ENCODE measurements around the gene CCDC127.

Gene CCDC127

DNA sequence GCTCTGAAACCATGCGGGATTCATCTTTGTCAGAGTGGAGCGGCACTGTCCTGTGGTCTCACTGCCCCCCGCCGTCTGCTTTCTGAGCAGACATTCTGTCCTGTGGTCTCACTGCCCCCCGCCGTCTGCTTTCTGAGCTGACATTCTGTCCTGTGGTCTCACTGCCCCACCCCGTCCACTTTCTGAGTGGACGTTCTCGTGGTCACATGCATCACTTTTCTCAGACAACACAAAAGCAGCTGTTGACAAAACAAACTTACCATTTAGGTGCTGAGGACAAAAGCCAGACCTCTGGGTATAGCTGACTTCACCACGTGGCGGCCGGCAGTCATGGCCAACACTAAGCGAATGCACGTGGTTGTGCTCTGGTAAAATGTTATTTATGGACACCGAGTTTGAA lies 23.9 kb downstream of the CCDC127 start:
- H3K4me1 ChIP-seq (ENCODE audit: control insufficient read depth, low read length) = peaks cover 73% of the 10 kb centered on the region
- H3K27me3 ChIP-seq (ENCODE audit: control insufficient read depth, low read length) = no peaks in the 10 kb centered on the region
- H3K4me3 ChIP-seq (ENCODE audit: low read length) = no peak overlapping the region
- H4K20me1 ChIP-seq (ENCODE audit: control insufficient read depth, insufficient read depth, low read depth, low read length) = no peaks in the 10 kb centered on the region
- no peaks in the 10 kb centered on the region for H3K9me3 ChIP-seq (ENCODE audit: control insufficient read depth, insufficient read depth, low read length)
- H3K9me2 ChIP-seq (replicated peaks; ENCODE audit: control insufficient read depth, low read length) = no peaks in the 10 kb centered on the region
- H3K4me2 ChIP-seq (ENCODE audit: low read length) = no peak overlapping the region
- no peak overlapping the region for H3K27ac ChIP-seq (ENCODE audit: low read depth, low read length)
- peaks cover 8% of the 10 kb centered on the region for H3K79me2 ChIP-seq (ENCODE audit: control insufficient read depth, low read length)
- H3F3A ChIP-seq (ENCODE audit: control insufficient read depth, insufficient read depth) = peaks cover 7% of the 10 kb centered on the region; the same call in 1 of the 2 replicates
- TF ChIP-seq EZH2phosphoT487 (IDR thresholded peaks at IDR 0.05; ENCODE audit: borderline replicate concordance, low read length) (no peak), CTCF (IDR thresholded peaks at IDR 0.05; ENCODE audit: low read depth, low read length, poor library complexity, severe bottlenecking) (no peak)
- peaks cover 10% of the 10 kb centered on the region for H3K36me3 ChIP-seq (ENCODE audit: control insufficient read depth, low read length)

DNA sequence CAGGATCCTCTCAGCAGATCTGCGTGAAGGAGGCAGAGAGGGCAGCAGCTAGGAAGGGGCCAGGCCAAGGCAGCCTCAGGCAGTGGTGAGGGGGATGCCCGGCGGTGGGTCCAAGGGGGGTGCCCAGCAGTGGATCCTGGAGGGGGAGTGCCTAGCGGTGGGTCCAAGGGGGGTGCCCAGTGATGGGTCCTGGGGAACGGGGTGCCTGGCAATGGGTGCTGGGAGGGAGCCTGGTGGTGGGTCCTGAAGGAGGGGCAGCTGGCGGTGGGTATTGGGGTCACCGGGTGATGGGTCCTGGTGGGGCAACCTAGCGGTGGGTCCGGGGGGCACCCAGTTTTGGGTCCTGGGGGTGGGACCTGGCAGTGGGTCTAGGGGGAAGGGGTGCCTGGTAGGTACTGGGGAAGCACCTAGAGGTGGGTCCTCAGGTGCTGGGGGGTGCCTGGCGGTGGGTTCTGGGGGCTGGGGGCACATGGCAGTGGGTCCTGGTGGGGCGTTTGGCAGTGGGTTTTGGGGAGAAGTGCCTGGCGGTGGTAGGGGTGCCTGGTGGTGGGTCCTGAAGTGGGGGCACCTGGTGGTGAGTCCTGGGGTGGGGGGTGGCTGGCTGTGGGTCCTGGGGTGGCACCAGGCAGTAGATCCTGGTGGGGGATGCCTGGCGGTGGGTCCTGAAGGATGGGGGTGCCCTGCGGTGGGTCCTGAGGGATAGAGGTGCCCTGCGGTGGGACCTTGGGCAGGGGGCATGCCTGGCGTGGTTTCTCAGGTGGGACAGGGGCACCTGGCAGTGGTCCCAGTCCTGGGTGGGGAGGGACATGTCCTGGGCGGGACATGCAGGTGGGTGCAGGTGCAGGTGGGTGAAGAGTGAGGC lies 24.8 kb downstream of the CCDC127 start:
- Histone ChIP-seq H3F3A (ENCODE audit: control insufficient read depth, insufficient read depth) (peaks cover 7% of the 10 kb centered on the region; the same call in 1 of the 2 replicates), H3K36me3 (ENCODE audit: control insufficient read depth, low read length) (peaks cover 2% of the 10 kb centered on the region; the same call in 1 of the 2 replicates), H3K9me2 (replicated peaks; ENCODE audit: control insufficient read depth, low read length) (no peaks in the 10 kb centered on the region), H3K4me3 (ENCODE audit: low read length) (0 out of 2 replicates have a peak overlapping the region, but pooled peaks have one; percentile 65), H3K27ac (ENCODE audit: low read depth, low read length) (no peak overlapping the region), H3K79me2 (ENCODE audit: control insufficient read depth, low read length) (peaks cover 5% of the 10 kb centered on the region; the same call in 1 of the 2 replicates), H3K4me2 (ENCODE audit: low read length) (peak overlapping the region; percentile 77), H3K9me3 (ENCODE audit: control insufficient read depth, insufficient read depth, low read length) (no peaks in the 10 kb centered on the region), H3K4me1 (ENCODE audit: control insufficient read depth, low read length) (peaks cover 82% of the 10 kb centered on the region), H4K20me1 (ENCODE audit: control insufficient read depth, insufficient read depth, low read depth, low read length) (no peaks in the 10 kb centered on the region), H3K27me3 (ENCODE audit: control insufficient read depth, low read length) (no peaks in the 10 kb centered on the region)
- TF ChIP-seq CTCF (IDR thresholded peaks at IDR 0.05; ENCODE audit: low read depth, low read length, poor library complexity, severe bottlenecking) = no peak
- no peak for TF ChIP-seq EZH2phosphoT487 (IDR thresholded peaks at IDR 0.05; ENCODE audit: borderline replicate concordance, low read length)

GRCh38 chr5:192691-192969 lies 25.3 kb downstream of the CCDC127 start:
- Histone ChIP-seq H3K4me3 (ENCODE audit: low read length) (peak overlapping the region; percentile 65; the same call in 1 of the 2 replicates), H3K27me3 (ENCODE audit: control insufficient read depth, low read length) (no peaks in the 10 kb centered on the region), H3K27ac (ENCODE audit: low read depth, low read length) (no peak overlapping the region), H4K20me1 (ENCODE audit: control insufficient read depth, insufficient read depth, low read depth, low read length) (no peaks in the 10 kb centered on the region), H3K79me2 (ENCODE audit: control insufficient read depth, low read length) (peaks cover 5% of the 10 kb centered on the region; the same call in 1 of the 2 replicates), H3F3A (ENCODE audit: control insufficient read depth, insufficient read depth) (peaks cover 7% of the 10 kb centered on the region; the same call in 1 of the 2 replicates), H3K36me3 (ENCODE audit: control insufficient read depth, low read length) (no peaks in the 10 kb centered on the region), H3K9me2 (replicated peaks; ENCODE audit: control insufficient read depth, low read length) (no peaks in the 10 kb centered on the region), H3K9me3 (ENCODE audit: control insufficient read depth, insufficient read depth, low read length) (no peaks in the 10 kb centered on the region), H3K4me1 (ENCODE audit: control insufficient read depth, low read length) (peaks cover 84% of the 10 kb centered on the region), H3K4me2 (ENCODE audit: low read length) (peak overlapping the region; percentile 77)
- no peak for TF ChIP-seq EZH2phosphoT487 (IDR thresholded peaks at IDR 0.05; ENCODE audit: borderline replicate concordance, low read length)

Data from DOHH2 (cell line).